Liver (tissue), 9 donors: Measurements from ENCODE around the gene SRRM2. TPM values are rescaled to one million over a fixed set of nuclear protein-coding genes. Genes with fewer than 3 reads are reported as not detected.

Experiments used
- DNase-seq: peaks from one replicate; pipeline ENCODE4 v3.0.0-alpha.2; 2017; ENCODE audit warnings: low spot score
- H3K27ac ChIP-seq, 2 donors: one replicate each; pipeline ENCODE4 v1.7.0; 2013; ENCODE audit warnings: inconsistent platforms in 2 of 2, low read length in 2 of 2, control low read depth in 1 of 2, low read depth in 1 of 2, mild to moderate bottlenecking in 1 of 2
- H3K27me3 ChIP-seq, 4 donors: one replicate each; pipeline versions ENCODE4 v1.6.1 to v1.7.0; 2013; ENCODE audit warnings: low read length in 3 of 4, inconsistent platforms in 1 of 4, mild to moderate bottlenecking in 1 of 4, moderate library complexity in 1 of 4; ENCODE audit not compliant: control insufficient read depth in 4 of 4, insufficient read depth in 4 of 4
- H3K36me3 ChIP-seq, 4 donors: one replicate each; pipeline versions ENCODE4 v1.6.1 to v1.7.0; 2013; ENCODE audit warnings: low read length in 3 of 4, mild to moderate bottlenecking in 3 of 4, low read depth in 1 of 4, moderate library complexity in 1 of 4; ENCODE audit not compliant: control insufficient read depth in 4 of 4, insufficient read depth in 3 of 4
- H3K4me1 ChIP-seq, 4 donors: one replicate each; pipeline versions ENCODE4 v1.6.1 to v1.7.0; 2013; ENCODE audit warnings: low read length in 3 of 4, mild to moderate bottlenecking in 3 of 4, moderate library complexity in 1 of 4; ENCODE audit not compliant: control insufficient read depth in 4 of 4, insufficient read depth in 4 of 4
- H3K4me3 ChIP-seq, 3 donors: one replicate each; pipeline versions ENCODE4 v1.6.1 to v1.7.0; 2013; ENCODE audit warnings: low read length in 3 of 3, control low read depth in 1 of 3, low read depth in 1 of 3, mild to moderate bottlenecking in 1 of 3
- H3K9ac ChIP-seq, 2 donors: one replicate each; pipeline ENCODE4 v1.7.0; 2013; ENCODE audit warnings: low read length in 2 of 2, mild to moderate bottlenecking in 2 of 2, moderate library complexity in 2 of 2, control low read depth in 1 of 2, low read depth in 1 of 2
- H3K9me3 ChIP-seq, 4 donors: one replicate each; pipeline versions ENCODE4 v1.6.1 to v1.7.0; 2013; ENCODE audit warnings: low read length in 3 of 4; ENCODE audit not compliant: control insufficient read depth in 4 of 4
- ATF3 ChIP-seq: IDR thresholded peaks from 2 replicates; pipeline ENCODE4 v1.6.1; 2016; ENCODE audit warnings: antibody characterized with exemption
- CTCF ChIP-seq: fragments of 150-350 bp; IDR thresholded peaks from 2 replicates; pipeline ENCODE4 v1.5.1; 2017; ENCODE audit warnings: improper control_type of control experiment, low read depth, low read length; ENCODE audit not compliant: missing input control
- EGR1 ChIP-seq, 2 donors: IDR thresholded peaks; 2 replicates each; pipeline ENCODE4 v1.6.1; 2016 to 2018; ENCODE audit warnings: antibody characterized with exemption in 2 of 2, low read depth in 2 of 2
- FOXA1 ChIP-seq: IDR thresholded peaks from 2 replicates; pipeline ENCODE4 v1.6.1; 2016; ENCODE audit warnings: antibody characterized with exemption
- FOXA2 ChIP-seq: IDR thresholded peaks from 2 replicates; pipeline ENCODE4 v1.6.1; 2016; ENCODE audit warnings: antibody characterized with exemption
- GABPA ChIP-seq, 2 donors: IDR thresholded peaks in 1 of 2; conservative IDR thresholded peaks in 1 of 2; 2 replicates each; pipeline ENCODE4 v1.6.1; 2016; ENCODE audit warnings: antibody characterized with exemption in 2 of 2, mild to moderate bottlenecking in 1 of 2, moderate library complexity in 1 of 2
- HNF4A ChIP-seq, 2 donors: conservative IDR thresholded peaks; 2 replicates each; pipeline ENCODE4 v1.6.1; 2016; ENCODE audit warnings: antibody characterized with exemption in 2 of 2, mild to moderate bottlenecking in 2 of 2
- HNF4G ChIP-seq: IDR thresholded peaks from 2 replicates; pipeline ENCODE4 v1.6.1; 2016; ENCODE audit warnings: antibody characterized with exemption
- JUND ChIP-seq, 2 donors: IDR thresholded peaks; 2 replicates each; pipeline ENCODE4 v1.6.1; 2016; ENCODE audit warnings: antibody characterized with exemption in 2 of 2
- MAX ChIP-seq: IDR thresholded peaks from 2 replicates; pipeline ENCODE4 v1.6.1; 2016; ENCODE audit warnings: antibody characterized with exemption
- NR2F2 ChIP-seq: IDR thresholded peaks from 2 replicates; pipeline ENCODE4 v1.6.1; 2016; ENCODE audit warnings: antibody characterized with exemption
- RAD21 ChIP-seq, 2 donors: IDR thresholded peaks; 2 replicates each; pipeline ENCODE4 v1.6.1; 2016; ENCODE audit warnings: antibody characterized with exemption in 2 of 2, mild to moderate bottlenecking in 2 of 2
- REST ChIP-seq: IDR thresholded peaks from 2 replicates; pipeline ENCODE4 v1.6.1; 2016; ENCODE audit warnings: antibody characterized with exemption, mild to moderate bottlenecking
- RXRA ChIP-seq, 2 donors: IDR thresholded peaks; 2 replicates each; pipeline ENCODE4 v1.6.1; 2017 to 2018; ENCODE audit warnings: antibody characterized with exemption in 2 of 2, mild to moderate bottlenecking in 1 of 2
- SP1 ChIP-seq: IDR thresholded peaks from 2 replicates; pipeline ENCODE4 v1.6.1; 2018; ENCODE audit warnings: antibody characterized with exemption, mild to moderate bottlenecking
- TAF1 ChIP-seq: conservative IDR thresholded peaks from 2 replicates; pipeline ENCODE4 v1.6.1; 2016; ENCODE audit warnings: antibody characterized with exemption, mild to moderate bottlenecking
- YY1 ChIP-seq: IDR thresholded peaks from 2 replicates; pipeline ENCODE4 v1.6.1; 2016; ENCODE audit warnings: antibody characterized with exemption, mild to moderate bottlenecking
- ZBTB33 ChIP-seq: IDR thresholded peaks from 2 replicates; pipeline ENCODE4 v1.6.1; 2016; ENCODE audit warnings: antibody characterized with exemption
- WGBS: extraction: QIAGEN DNeasy Blood & Tissue Kit; methylation state at CpG from one replicate; pipeline ENCODE4 v1.1.7; 2013; 5-methylcytosine and 5-hydroxymethylcytosine counted together
- polyA plus RNA-seq, 2 donors: library from polyadenylated mRNA; stranded (reverse) in 1 of 2; unstranded in 1 of 2; fragments of 200-250 nt in 1 of 2; fragments of >200 nt in 1 of 2; fragmentation: Nextera tagmentation in 1 of 2; extraction: Ambion mirVana in 1 of 2; gene quantifications; one replicate each; pipeline versions ENCODE4 v1.2.1 to v1.2.3, GENCODE V29; 2013 to 2015
- total RNA-seq, 2 donors: library from RNA; depleted of rRNA; stranded (reverse); fragments of >200 nt; gene quantifications; one replicate each; pipeline ENCODE4 v1.2.3, GENCODE V29; 2014
- donor health status: healthy.
- donor health status: healthy.
- donor health status: healthy.
- donor health status: healthy.
- donor health status: healthy.

The SRRM2 gene
- total and polyA plus RNA-seq, 4 donors: 84.8 to 199 (median 133) TPM

- TF ChIP-seq FOXA1 (no peak), HNF4G (no peak), TAF1 (no peak), RXRA (IDR thresholded peaks at IDR 0.05) (no peak), FOXA2 (no peak), SP1 (no peak), MAX (no peak), RAD21 (IDR thresholded peaks at IDR 0.05) (no peak), GABPA (IDR thresholded peaks at IDR 0.05 in 1 of 2, conservative IDR thresholded peaks at IDR 0.05 in 1 of 2) (no peak), HNF4A (conservative IDR thresholded peaks at IDR 0.05) (no peak), CTCF (no peak), JUND (IDR thresholded peaks at IDR 0.05) (no peak), ATF3 (no peak), REST (no peak), YY1 (no peak), EGR1 (IDR thresholded peaks at IDR 0.05; ENCODE audit: low read depth in 2 of 2) (no peak), ZBTB33 (no peak), NR2F2 (no peak)
- DNase-seq: no peak
- H3K36me3 ChIP-seq: peaks cover 10 to 37% (median 17%) of the 10 kb centered on the region in 4 donors
- 87% methylated on average over 7 of the region's 7 CpGs for WGBS
- no peak overlapping the region for H3K27ac ChIP-seq
- H3K9ac ChIP-seq: no peak overlapping the region
- peaks cover 10 to 26% (median 18%) of the 10 kb centered on the region in 4 donors for H3K4me1 ChIP-seq
- no peaks in the 10 kb centered on the region for H3K27me3 ChIP-seq
- no peaks in the 10 kb centered on the region for H3K9me3 ChIP-seq
- H3K4me3 ChIP-seq: no peak overlapping the region
These were observed 22.8 kb downstream of the SRRM2 start for GRCh38 chr16:2775131-2775716.
